Posterior vena cava (tissue), 2 donors: ENCODE measurements around the gene SCN2B. TPM values are rescaled to one million over a fixed set of nuclear protein-coding genes. Genes with fewer than 3 reads are reported as not detected.
"Not testable (repeated sequence)": the region's sequence is repeated elsewhere in the genome, so short reads cannot be mapped to it uniquely, and the experiment has no call there.

ENCODE experiments used
- DNase-seq: peaks from one replicate; pipeline ENCODE4 v3.0.0-alpha.2; 2020; ENCODE audit warnings: low spot score
- intact Hi-C, 2 donors: fragments of 100-400 bp; cut with DNase I; formaldehyde crosslinking; loops; one replicate each; pipeline versions ENCODE4 v1.14.1 to v1.14.2; 2022 to 2023
- total RNA-seq, 2 donors: library from RNA; stranded (reverse); fragmentation: NEBNext Ultra II Directional; extraction: Animal tissue kit (Norgen Biotek cat#: 25700); gene quantifications; one replicate each; pipeline ENCODE4 v1.2.1, GENCODE V29; 2021
- donor health status: DM: yes; HTN: yes; CAD: no.
- donor health status: DM: yes; HTN: yes; CAD: no.

The SCN2B gene
- total RNA-seq, 2 donors from 2014 or later = 0.14 to 1.4 TPM

- intact Hi-C loops = loop anchor here (10.0 kb wide), 2 partner anchors 56 to 136 kb away; partner anchors contain the start of genes CD3D (in 1 of the 2), CD3G (in 1 of the 2) and MPZL2 (in 1 of the 2)
- no peak for DNase-seq
Observed at GRCh38 chr11:118209033-118209432, 32.6 kb upstream of the SCN2B start.

GRCh38 chr11:118207079-118207478 is 30.6 kb upstream of the SCN2B start:
- no peak for DNase-seq
- intact Hi-C loops = loop anchor here (10.0 kb wide), 2 partner anchors 58 to 138 kb away; partner anchors contain the start of genes CD3D (in 1 of the 2), CD3G (in 1 of the 2) and MPZL2 (in 1 of the 2)

GRCh38 chr11:118206391-118207031 is 30.1 kb upstream of the SCN2B start:
- DNase-seq = no peak
- intact Hi-C loops = loop anchor here (10.0 kb wide), 2 partner anchors 58 to 138 kb away; partner anchors contain the start of genes CD3D (in 1 of the 2), CD3G (in 1 of the 2) and MPZL2 (in 1 of the 2)

- intact Hi-C loops = loop anchor here (10.0 kb wide), 2 partner anchors 59 to 139 kb away; partner anchors contain the start of genes CD3D (in 1 of the 2), CD3G (in 1 of the 2) and MPZL2 (in 1 of the 2)
Observed at GRCh38 chr11:118205606-118206378, 29.4 kb upstream of the SCN2B start.

GRCh38 chr11:118202599-118203422 is 26.4 kb upstream of the SCN2B start:
- intact Hi-C loops = loop anchor here (10.0 kb wide), 2 partner anchors 62 to 142 kb away; partner anchors contain the start of genes CD3D (in 1 of the 2), CD3G (in 1 of the 2) and MPZL2 (in 1 of the 2)
- no peak for DNase-seq

More at GRCh38 chr11:118205606-118206378, 29.4 kb upstream of the SCN2B start:
- DNase-seq = no peak

GRCh38 chr11:118201966-118202365 is 25.5 kb upstream of the SCN2B start:
- no peak for DNase-seq
- intact Hi-C loops = loop anchor here (10.0 kb wide), 2 partner anchors 63 to 143 kb away; partner anchors contain the start of genes CD3D (in 1 of the 2), CD3G (in 1 of the 2) and MPZL2 (in 1 of the 2)

GRCh38 chr11:118200901-118201680 is 24.7 kb upstream of the SCN2B start:
- no peak for DNase-seq
- intact Hi-C loops = loop anchor here (10.0 kb wide), 2 partner anchors 64 to 144 kb away; partner anchors contain the start of genes CD3D (in 1 of the 2), CD3G (in 1 of the 2) and MPZL2 (in 1 of the 2)

GRCh38 chr11:118200497-118200896 is 24.1 kb upstream of the SCN2B start:
- intact Hi-C loops = loop anchor here (10.0 kb wide), 2 partner anchors 64 to 144 kb away; partner anchors contain the start of genes CD3D (in 1 of the 2), CD3G (in 1 of the 2) and MPZL2 (in 1 of the 2)
- no peak for DNase-seq

- intact Hi-C loops = loop anchor here in 1 of 2 donors (5.0 kb wide), 1 partner anchor 153 kb away; no protein-coding TSS in a partner anchor
- no peak for DNase-seq
Observed at GRCh38 chr11:118199135-118199534, 22.7 kb upstream of the SCN2B start.

GRCh38 chr11:118198370-118198769 is 21.9 kb upstream of the SCN2B start:
- DNase-seq = peak; percentile 93
- intact Hi-C loops = loop anchor here in 1 of 2 donors (5.0 kb wide), 1 partner anchor 154 kb away; no protein-coding TSS in a partner anchor

- intact Hi-C loops = loop anchor here in 1 of 2 donors (5.0 kb wide), 1 partner anchor 157 kb away; no protein-coding TSS in a partner anchor
- DNase-seq = peak; percentile 90
Observed at GRCh38 chr11:118194835-118195627, 18.6 kb upstream of the SCN2B start.

GRCh38 chr11:118193910-118194566 is 17.6 kb upstream of the SCN2B start:
- intact Hi-C loops = no loop called here
- DNase-seq = no peak

- intact Hi-C loops, DNase-seq: not testable (repeated sequence)
Observed at GRCh38 chr11:118192817-118193216, 16.4 kb upstream of the SCN2B start.

- intact Hi-C loops, DNase-seq: not testable (repeated sequence)
Observed at GRCh38 chr11:118190942-118191506, 14.6 kb upstream of the SCN2B start.

- no peak for DNase-seq
- intact Hi-C loops = no loop called here
Observed at GRCh38 chr11:118186346-118187107, 10.1 kb upstream of the SCN2B start.
